ENCODE results near the gene AK5. TPM values are rescaled to one million over a fixed set of nuclear protein-coding genes. Genes with fewer than 3 reads are reported as not detected.
"Not testable (repeated sequence)": the region's sequence is repeated elsewhere in the genome, so short reads cannot be mapped to it uniquely, and the experiment has no call there.

AK5 gene
- total RNA-seq, 2 donors from 2014 or later = 0.77 to 2.9 TPM

DNA sequence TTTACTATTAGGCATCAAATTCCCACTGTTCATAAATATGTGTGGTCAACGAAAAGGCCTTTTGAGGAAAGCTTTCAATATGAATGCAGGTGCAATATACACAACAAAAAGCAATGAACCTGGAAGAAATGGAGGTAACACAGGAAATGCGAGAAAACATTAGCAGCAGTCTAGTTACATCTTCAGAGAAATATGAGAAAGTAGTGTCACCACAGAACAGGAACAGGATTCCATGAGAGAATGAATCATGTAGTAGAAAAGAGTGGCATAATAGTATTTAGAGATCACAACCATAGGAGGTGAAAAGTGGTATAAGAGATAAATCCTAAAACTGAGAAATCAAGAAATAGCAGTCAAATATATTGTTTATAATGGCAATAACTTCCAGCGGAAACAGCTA is 103.7 kb downstream of the AK5 start:
- DNase-seq = no peak
- intact Hi-C loops (cut with DNase I) = no loop called here
- ATAC-seq = no peak

DNA sequence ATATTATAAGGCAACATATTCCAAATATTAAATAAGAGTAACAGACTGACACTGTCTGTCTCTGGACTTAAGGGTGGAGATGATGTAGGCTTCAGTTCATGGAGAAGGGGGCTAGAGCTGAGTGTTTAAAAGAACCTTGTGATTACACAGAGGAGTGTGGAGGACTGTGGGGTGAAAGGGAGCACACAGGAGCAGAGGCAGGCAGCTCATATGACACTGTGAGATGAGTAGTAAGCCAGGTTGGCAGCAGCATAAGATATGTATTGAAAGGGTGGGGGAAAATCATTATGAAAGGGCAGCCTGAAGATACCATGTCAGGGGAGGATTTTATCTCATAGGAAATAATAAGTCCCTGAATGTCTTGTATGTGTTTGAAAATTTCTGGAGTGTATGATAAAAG is 104.5 kb downstream of the AK5 start:
- intact Hi-C loops (cut with DNase I) = no loop called here
- DNase-seq (no peak), ATAC-seq (no peak)

DNA sequence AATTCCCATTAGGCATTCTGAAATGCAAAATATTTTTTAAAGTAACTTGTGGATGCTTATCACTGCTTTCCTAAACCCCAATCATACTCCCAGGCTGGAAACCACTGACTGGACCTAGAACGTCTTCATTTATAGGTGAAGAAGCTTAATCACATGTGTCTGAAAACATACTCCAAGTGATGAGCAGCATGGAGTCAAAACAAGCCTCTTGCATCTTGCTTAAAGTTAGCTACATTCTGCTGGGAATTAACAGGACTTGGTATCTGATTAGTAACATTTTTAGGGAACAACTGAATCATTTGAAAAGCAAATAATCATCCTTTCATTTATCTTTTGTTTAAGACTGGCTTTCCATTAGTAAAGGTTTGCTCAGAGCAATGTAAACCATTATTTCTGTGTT is 105.7 kb downstream of the AK5 start:
- DNase-seq (no peak), ATAC-seq (no peak)
- intact Hi-C loops (cut with DNase I) = no loop called here

DNA sequence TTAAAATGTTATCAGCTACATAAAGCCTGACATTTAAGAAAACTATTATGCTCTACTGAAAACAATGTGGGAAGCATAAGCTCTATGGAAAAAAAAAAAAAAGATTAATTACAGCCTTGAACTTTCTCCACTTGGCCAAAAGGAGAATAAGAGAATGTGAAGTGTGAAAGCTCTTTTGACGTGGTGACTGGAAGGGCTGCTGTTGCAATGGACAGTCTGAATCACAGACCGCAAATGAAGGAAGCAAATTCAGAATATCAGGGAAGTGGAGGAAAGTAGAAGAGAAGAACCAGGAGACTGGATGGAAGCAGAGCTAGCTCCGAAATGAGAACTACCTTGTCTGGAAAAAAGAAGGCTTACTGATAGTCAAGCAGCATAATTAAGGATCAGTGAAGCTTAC is 106.8 kb downstream of the AK5 start:
- intact Hi-C loops (cut with DNase I) = no loop called here
- ATAC-seq (no peak), DNase-seq (no peak)

DNA sequence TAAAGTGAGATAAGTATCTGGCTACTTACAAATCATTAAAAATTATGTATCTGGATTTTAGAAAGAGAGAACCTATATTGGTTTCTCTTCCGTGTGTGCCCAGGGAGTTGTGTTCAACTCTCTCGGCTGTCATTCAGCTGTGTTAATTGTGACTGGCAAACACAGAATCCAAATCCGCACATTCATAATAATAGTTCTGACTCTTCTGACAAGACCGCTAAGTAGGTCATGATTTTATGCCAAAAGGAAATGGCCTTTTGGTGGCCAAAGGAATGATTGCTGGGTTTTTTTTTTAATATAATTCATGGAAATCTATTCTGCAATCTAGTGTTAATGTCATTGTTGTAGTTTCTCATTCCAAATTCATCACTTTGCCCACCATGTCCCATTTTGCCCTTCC is 110.7 kb downstream of the AK5 start:
- ATAC-seq (no peak), DNase-seq (no peak)
- intact Hi-C loops (cut with DNase I) = no loop called here

DNA sequence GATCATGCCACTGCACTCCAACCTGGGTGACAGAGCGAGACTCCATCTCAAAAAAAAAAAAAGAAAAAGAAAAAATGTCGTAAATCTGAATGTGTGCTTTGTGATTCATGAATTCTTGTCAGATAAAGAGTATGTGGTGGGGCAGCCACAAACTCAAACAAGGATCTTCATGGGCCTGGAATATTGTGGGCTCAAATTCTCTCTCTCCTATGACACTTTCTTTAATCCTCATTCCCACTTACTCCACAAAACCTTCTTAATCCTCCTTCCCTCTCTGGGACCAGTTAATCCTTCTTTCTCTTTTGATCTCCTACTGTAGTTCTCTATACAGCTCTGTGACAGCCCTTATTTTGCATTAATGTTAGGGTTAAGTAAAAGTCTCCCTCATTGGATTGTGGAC is 112.3 kb downstream of the AK5 start:
- intact Hi-C loops (cut with DNase I) = no loop called here
- ATAC-seq = no peak
- no peak for DNase-seq

DNA sequence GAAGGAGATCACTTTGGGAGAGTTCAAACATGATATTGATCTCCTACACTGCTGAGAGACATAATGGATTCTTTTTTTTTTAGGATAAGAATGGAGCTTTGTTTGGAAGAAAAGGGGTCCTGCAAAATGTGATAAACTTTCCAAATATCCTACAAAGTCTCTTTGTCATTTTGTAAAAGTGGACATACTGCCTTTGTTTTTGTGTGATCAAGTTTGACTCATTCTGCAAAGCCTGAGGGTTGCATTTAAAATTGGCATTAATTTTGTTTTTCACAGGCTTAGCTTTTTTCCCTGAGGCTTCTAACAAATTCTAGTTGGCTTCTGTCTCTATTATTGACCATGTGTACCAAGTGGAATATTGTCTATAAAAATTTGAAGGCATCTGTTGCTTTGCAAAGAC is 113.2 kb downstream of the AK5 start:
- ATAC-seq (no peak), DNase-seq (no peak)
- intact Hi-C loops (cut with DNase I) = no loop called here

DNA sequence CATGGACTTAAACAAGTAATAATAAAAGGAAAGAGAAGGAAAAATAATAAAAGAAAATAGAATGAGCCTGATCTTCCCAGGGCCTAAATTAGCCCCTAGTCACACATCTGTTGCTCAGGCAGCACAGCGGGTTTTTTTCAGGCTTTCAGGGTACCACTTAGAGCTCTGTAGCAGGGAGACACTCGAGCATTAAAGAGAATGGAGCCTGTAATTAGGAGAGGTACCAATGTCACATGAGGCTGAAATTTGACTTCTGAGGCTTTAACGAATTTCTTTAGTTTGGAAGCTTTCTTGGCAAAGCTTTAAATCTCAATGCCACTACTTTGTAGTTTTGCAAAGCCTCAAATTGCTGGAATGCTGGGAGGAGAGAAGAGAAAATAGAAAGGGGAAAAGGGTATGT is 116.3 kb downstream of the AK5 start:
- ATAC-seq (no peak), DNase-seq (no peak)
- intact Hi-C loops (cut with DNase I) = no loop called here

DNA sequence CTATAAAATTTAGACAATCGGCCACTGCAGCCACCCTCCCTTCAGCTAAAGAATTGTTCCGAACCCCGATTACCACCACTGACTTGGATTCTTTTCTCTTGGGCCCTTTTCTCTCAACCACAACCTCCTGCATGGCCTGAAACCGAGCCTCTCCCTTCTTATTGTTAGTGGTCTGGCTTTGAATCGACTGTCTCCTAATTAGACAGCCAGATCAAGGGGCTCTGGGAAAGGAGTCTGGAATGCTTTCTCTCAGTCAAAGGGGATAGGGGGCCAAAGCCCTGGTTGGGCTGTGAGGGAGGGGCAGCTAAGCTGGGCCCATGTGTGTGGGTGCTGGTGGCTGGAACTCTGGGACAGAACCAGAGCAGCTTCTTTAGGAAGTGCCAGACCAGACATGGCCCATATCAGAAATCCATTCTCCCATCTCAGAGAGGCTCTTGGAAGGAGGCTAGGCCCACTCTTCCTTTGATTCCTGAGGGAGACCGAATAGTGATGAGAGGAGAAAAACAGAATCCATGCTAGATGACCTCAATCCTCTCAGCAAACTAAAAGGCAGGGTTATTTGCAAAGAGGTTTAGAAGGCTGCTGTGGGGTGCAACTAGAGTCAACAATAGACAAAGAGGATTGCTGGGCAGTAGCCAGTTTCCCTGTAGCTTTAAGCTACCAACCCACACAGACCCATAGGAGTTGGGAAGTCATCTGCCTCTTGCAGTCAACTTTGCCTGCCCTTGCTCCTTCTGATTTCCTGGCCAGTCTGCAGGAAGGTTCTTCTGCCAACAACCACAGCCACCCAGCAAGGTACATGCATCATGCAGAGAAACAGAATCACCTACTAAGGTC is 117.6 kb downstream of the AK5 start:
- intact Hi-C loops (cut with DNase I) = no loop called here
- no peak for ATAC-seq

DNA sequence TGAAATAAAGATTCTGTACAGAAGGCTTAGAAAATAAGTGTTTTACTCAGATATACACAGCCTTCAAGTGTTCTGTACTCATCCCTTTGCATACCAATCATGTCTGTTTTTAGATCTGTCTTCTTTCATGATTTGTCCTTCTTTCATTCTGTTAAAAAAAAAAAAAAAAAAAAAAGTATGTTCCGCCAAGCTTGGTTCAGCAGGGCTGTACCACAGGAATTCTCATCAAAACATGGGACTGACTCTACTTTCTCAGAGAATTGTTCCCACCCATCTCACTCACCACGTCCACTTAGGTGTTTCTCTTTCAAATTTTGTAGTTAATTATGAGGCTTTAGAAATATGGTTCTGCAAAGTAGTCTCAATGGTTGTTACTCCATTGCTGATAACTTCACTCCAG is 119.0 kb downstream of the AK5 start:
- intact Hi-C loops (cut with DNase I) = no loop called here
- ATAC-seq (no peak), DNase-seq (no peak)

More for the DNA sequence above, 117.6 kb downstream of the AK5 start:
- no peak for DNase-seq

DNA sequence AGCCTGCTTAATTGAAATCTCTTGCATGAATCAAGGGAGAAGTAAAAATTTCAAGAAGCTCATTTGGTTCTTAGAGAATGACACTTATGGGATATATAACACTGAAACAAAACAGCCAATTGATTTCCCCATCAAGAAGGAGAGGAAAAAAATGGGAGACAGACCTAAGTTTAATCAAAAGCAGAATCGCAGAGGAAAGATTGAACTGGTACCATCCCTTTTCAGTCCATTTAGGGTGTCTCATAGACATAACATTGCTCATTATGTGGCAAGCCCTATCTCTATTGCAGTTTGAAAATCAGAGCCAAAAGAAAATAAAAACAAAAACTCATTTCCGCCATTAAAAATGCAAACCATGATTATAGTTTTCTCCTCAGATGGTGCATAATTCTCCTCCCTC is 119.6 kb downstream of the AK5 start:
- no peak for ATAC-seq

DNA sequence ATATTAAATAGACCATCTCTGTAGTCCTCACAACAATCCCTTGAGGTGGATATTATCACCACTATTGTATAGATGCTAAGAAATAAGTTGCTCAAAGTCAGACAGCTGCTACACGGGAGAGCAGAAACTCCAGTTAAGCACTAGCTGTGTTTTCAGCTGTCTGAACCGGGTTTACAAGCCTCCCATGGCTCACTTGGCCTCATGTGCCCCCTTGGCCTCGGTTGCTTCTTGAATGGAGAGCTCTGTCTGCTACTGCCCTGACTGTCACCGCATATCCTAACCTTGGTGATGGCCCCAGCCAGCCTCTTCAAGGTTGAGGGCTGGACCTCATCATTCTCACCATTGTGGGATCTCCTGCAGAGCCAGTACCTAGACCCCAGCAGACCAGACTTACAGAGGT is 123.4 kb downstream of the AK5 start:
- DNase-seq (no peak), ATAC-seq (no peak)
- intact Hi-C loops (cut with DNase I) = no loop called here

More for the DNA sequence above, 119.6 kb downstream of the AK5 start:
- intact Hi-C loops (cut with DNase I) = no loop called here
- DNase-seq = no peak

DNA sequence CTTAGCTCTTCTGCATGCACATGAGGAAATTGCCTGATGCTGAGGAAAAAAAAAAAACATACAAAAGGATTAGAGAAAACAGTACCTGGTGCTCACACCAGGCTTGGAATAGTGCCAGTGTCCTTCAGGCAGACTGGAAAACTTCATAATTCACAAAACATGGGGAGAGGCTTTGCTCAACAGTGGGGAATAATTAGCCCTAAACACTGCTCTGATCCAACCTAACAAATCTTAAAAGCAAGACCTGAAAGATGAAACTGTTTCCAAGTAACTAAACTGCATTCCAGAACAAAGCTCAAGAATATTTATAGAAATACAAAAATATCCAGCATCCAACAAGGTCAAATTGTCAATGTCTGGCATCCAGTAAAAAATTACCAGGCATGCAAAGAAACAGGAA is 124.8 kb downstream of the AK5 start:
- ATAC-seq (no peak), DNase-seq (no peak)
- intact Hi-C loops (cut with DNase I) = no loop called here

DNA sequence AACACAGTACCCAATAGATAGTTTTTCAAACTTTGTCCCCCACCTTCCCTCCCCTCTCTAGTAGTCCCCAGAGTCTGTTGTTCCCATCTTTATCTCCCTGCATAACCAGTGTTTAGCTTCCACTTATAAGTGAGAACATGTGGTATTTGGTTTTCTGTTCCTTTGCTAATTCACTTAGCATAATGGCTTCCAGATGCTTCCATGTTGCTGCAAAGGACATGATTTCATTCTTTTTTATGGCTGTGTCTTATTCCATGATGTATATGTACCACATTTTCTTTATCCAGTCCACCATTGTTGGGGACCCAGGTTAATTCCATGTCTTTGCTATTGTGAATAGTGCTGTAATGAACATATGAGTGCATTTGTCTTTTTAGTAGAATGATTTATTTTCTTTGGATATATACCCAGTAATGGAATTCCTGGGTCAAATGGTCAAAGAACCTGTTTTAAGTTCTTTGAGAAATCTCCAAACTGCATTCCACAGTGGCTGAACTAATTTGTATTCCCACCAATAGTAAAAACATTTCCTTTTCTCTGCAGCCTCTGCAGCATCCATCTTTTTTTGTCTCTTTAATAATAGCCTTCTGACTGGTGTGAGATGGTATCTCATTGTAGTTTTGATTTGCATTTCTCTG is 126.0 kb downstream of the AK5 start:
- DNase-seq = no peak
- ATAC-seq = no peak
- intact Hi-C loops (cut with DNase I) = no loop called here

DNA sequence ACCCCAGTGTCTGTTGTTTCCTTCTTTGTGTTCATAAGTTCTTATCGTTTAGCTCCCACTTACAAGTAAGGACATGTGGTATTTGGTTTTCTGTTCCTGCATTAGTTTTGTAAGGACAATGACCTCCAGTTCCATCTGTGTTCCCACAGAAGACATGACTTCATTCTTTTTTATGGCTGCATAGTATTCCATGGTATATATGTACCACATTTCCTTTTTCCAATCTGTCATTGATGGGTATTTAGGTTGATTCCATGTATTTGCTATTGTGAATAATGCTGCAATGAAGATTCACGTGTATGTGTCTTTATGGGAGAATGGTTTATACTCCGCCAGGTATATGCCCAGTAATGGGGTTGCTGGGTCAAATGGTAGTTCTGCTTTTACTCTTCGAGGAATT is 127.1 kb downstream of the AK5 start:
- DNase-seq; intact Hi-C loops (cut with DNase I); ATAC-seq: not testable (repeated sequence)

DNA sequence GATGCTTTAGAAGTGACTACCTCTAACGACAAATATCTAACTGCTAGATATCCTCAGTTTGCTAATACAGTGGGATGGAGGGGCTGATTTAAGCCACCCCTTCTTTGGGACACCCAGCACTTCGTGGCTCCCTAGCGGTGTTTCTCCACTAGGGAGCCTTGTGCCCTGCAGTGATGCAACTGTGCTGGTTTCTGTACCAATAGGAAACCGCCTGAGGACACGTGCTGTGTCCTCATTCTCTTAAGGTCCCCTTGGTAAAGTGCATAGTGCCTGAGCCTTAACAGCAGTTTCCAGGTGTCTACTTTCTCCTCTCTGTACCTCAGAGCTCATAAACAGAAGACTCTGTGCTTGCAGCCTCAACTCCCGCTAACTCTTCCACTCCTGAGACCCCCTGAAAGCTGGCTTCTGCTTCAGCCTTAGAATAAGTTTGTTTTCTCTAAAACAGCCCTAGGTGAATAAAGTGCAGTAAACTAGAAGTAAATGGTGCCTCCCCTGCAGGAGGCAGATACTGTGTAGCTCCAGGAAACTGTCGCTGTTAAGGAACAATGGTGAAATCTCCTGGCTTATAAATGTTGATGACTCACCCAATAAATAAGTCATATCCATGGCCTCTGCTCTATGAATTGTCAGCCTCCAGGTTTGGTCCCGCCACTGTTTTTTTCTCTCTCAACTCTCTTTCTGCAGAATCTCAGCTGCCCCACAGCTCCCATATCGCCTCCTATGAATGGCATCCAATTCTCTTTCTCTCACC is 130.4 kb downstream of the AK5 start:
- intact Hi-C loops (cut with DNase I) = no loop called here
- DNase-seq (no peak), ATAC-seq (no peak)

DNA sequence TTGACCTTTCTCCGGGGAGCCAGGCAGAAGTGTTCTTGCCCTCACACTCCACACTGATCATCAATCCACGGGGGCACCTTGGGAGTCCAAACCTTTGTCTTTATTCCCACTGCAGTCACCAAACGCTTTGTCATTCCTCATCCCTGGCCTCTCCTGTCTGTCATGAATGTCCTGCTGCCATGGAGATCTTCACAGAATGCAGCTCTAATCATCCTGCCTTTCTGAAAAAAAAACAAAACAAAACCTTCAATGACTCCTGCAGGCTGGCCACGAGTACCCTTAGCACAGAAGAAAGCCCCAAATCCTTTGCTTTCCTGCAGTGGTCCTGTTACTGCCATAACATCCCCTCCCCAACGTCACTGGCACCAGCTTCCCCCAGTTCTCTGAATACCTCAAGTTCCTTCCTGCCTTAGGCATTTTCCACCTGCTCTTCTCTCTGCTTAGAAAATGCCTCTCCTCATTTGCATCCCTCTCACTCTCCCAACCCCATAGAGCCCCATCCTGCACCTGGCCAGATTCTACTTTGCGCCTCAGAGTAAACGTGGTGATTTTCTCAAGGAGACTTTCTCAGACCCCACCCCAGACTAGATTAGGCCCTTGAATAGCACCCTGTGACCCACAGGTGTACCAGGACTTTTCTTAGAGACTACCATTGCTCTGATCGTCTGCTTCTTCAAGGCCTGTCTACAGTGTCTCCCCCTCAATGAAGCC is 131.2 kb downstream of the AK5 start:
- DNase-seq (no peak), ATAC-seq (no peak)
- intact Hi-C loops (cut with DNase I) = no loop called here

DNA sequence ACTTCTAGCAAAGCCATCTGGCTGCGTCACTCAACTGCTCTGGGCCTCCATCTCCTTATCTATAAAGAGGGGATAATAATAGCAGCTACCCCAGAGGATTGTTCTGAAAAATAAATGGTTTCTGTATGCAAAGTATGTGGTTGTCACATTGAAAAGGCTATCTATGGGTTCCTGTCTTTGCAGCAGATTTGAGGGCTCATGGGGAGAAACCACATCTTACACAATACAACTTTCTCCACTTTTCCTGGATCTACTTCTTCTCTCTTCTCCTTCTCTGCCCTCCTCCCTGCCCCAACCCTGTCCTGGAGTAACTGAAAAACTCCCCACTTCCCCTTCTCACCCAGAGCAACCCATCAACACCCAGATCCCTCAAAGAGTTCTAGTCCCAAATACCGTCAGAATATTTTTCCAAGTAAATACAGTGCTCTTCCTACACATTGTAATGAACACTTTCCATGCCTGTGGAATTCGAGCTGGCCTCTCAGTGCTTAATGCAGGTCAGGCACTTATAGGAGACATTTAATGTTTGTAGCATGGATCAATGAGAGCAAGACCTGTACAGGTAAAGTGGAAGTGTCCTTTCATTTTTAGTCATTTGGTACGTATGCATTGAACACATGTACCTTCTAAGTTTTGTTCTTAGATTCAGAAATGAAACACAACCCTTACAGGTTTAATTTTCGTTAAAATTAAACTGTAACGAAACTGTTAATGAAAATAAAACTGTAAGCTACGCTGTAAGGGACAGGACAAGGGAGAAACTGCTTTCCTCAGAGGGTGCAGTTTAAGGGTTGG is 131.9 kb downstream of the AK5 start:
- intact Hi-C loops (cut with DNase I) = no loop called here
- peak in 1 of 2 donors; percentile 52 for ATAC-seq
- DNase-seq = no peak

DNA sequence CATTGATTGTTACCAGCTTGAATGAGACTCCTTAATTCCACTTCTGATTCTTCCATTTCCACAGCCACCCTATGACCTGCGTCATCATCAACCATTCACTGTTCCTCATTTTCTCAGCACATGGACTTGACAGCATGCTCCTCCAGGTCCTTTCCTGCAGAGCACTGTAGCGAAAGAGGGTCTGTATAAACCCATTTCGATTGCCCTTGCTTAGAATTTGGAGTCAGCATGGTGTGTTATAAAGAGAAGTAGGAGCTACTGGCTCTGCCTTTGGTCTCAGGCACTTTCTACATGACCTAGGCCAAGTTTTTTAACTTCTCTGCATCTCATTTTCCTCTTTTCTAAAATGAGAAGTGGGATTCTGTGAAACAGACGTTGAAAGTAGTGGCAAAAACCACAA is 133.8 kb downstream of the AK5 start:
- ATAC-seq (no peak), DNase-seq (no peak)
- intact Hi-C loops (cut with DNase I) = no loop called here
